ENCODE measurements around the gene ORC4.
"Not testable (repeated sequence)": the region's sequence is repeated elsewhere in the genome, so short reads cannot be mapped to it uniquely, and the experiment has no call there.

Gene ORC4

GRCh38 chr2:148013876-148014275 lies 6.7 kb downstream of the ORC4 start:
- no peaks in the 10 kb centered on the region for H3K27me3 ChIP-seq (ENCODE audit: control insufficient read depth, insufficient read depth, low read length)
- H3K27ac ChIP-seq (ENCODE audit: low read length): no peak overlapping the region
- no peak overlapping the region for H3K9ac ChIP-seq (ENCODE audit: low read length)
- no peak overlapping the region for H3K4me3 ChIP-seq (ENCODE audit: low read length)
- no peaks in the 10 kb centered on the region for H3K9me3 ChIP-seq (ENCODE audit: control insufficient read depth, low read depth, low read length)
- H3K4me1 ChIP-seq (ENCODE audit: control insufficient read depth, low read depth, low read length): peaks cover 6% of the 10 kb centered on the region
- no peaks in the 10 kb centered on the region for H3K36me3 ChIP-seq (ENCODE audit: control insufficient read depth, low read depth, low read length)

- H3K4me1 ChIP-seq (ENCODE audit: control insufficient read depth, low read depth, low read length); H3K9ac ChIP-seq (ENCODE audit: low read length); H3K4me3 ChIP-seq (ENCODE audit: low read length); H3K36me3 ChIP-seq (ENCODE audit: control insufficient read depth, low read depth, low read length); H3K27ac ChIP-seq (ENCODE audit: low read length); H3K27me3 ChIP-seq (ENCODE audit: control insufficient read depth, insufficient read depth, low read length); H3K9me3 ChIP-seq (ENCODE audit: control insufficient read depth, low read depth, low read length): not testable (repeated sequence)
Measured at GRCh38 chr2:148008411-148008810, 12.1 kb downstream of the ORC4 start.

GRCh38 chr2:148007219-148007900 lies 13.2 kb downstream of the ORC4 start:
- H3K27me3 ChIP-seq (ENCODE audit: control insufficient read depth, insufficient read depth, low read length): no peaks in the 10 kb centered on the region

GRCh38 chr2:148006249-148007007 lies 14.1 kb downstream of the ORC4 start:
- Histone ChIP-seq H3K27ac (ENCODE audit: low read length) (no peak overlapping the region), H3K27me3 (ENCODE audit: control insufficient read depth, insufficient read depth, low read length) (no peaks in the 10 kb centered on the region), H3K9ac (ENCODE audit: low read length) (no peak overlapping the region), H3K4me3 (ENCODE audit: low read length) (no peak overlapping the region), H3K9me3 (ENCODE audit: control insufficient read depth, low read depth, low read length) (no peaks in the 10 kb centered on the region), H3K4me1 (ENCODE audit: control insufficient read depth, low read depth, low read length) (peaks cover 8% of the 10 kb centered on the region), H3K36me3 (ENCODE audit: control insufficient read depth, low read depth, low read length) (no peaks in the 10 kb centered on the region)

More at GRCh38 chr2:148007219-148007900, 13.2 kb downstream of the ORC4 start:
- Histone ChIP-seq H3K9ac (ENCODE audit: low read length) (no peak overlapping the region), H3K9me3 (ENCODE audit: control insufficient read depth, low read depth, low read length) (no peaks in the 10 kb centered on the region), H3K27ac (ENCODE audit: low read length) (no peak overlapping the region), H3K36me3 (ENCODE audit: control insufficient read depth, low read depth, low read length) (no peaks in the 10 kb centered on the region), H3K4me3 (ENCODE audit: low read length) (no peak overlapping the region), H3K4me1 (ENCODE audit: control insufficient read depth, low read depth, low read length) (peaks cover 8% of the 10 kb centered on the region)

GRCh38 chr2:148002420-148002819 lies 18.1 kb downstream of the ORC4 start:
- not testable (repeated sequence) for H3K9ac ChIP-seq (ENCODE audit: low read length); H3K4me3 ChIP-seq (ENCODE audit: low read length); H3K9me3 ChIP-seq (ENCODE audit: control insufficient read depth, low read depth, low read length); H3K36me3 ChIP-seq (ENCODE audit: control insufficient read depth, low read depth, low read length); H3K27me3 ChIP-seq (ENCODE audit: control insufficient read depth, insufficient read depth, low read length); H3K27ac ChIP-seq (ENCODE audit: low read length)
- peaks cover 18% of the 10 kb centered on the region for H3K4me1 ChIP-seq (ENCODE audit: control insufficient read depth, low read depth, low read length)

- no peaks in the 10 kb centered on the region for H3K9me3 ChIP-seq (ENCODE audit: control insufficient read depth, low read depth, low read length)
- no peaks in the 10 kb centered on the region for H3K27me3 ChIP-seq (ENCODE audit: control insufficient read depth, insufficient read depth, low read length)
- no peak overlapping the region for H3K4me3 ChIP-seq (ENCODE audit: low read length)
- H3K27ac ChIP-seq (ENCODE audit: low read length): no peak overlapping the region
- H3K4me1 ChIP-seq (ENCODE audit: control insufficient read depth, low read depth, low read length): peaks cover 11% of the 10 kb centered on the region
- H3K9ac ChIP-seq (ENCODE audit: low read length): no peak overlapping the region
- H3K36me3 ChIP-seq (ENCODE audit: control insufficient read depth, low read depth, low read length): peaks cover 4% of the 10 kb centered on the region
Measured at GRCh38 chr2:148000095-148000494, 20.4 kb downstream of the ORC4 start.

- peaks cover 4% of the 10 kb centered on the region for H3K36me3 ChIP-seq (ENCODE audit: control insufficient read depth, low read depth, low read length)
- H3K4me3 ChIP-seq (ENCODE audit: low read length): no peak overlapping the region
- no peaks in the 10 kb centered on the region for H3K27me3 ChIP-seq (ENCODE audit: control insufficient read depth, insufficient read depth, low read length)
- H3K9ac ChIP-seq (ENCODE audit: low read length): no peak overlapping the region
- peaks cover 11% of the 10 kb centered on the region for H3K4me1 ChIP-seq (ENCODE audit: control insufficient read depth, low read depth, low read length)
- no peaks in the 10 kb centered on the region for H3K9me3 ChIP-seq (ENCODE audit: control insufficient read depth, low read depth, low read length)
- H3K27ac ChIP-seq (ENCODE audit: low read length): no peak overlapping the region
Measured at GRCh38 chr2:147999126-147999525, 21.4 kb downstream of the ORC4 start.

- no peak overlapping the region for H3K9ac ChIP-seq (ENCODE audit: low read length)
- H3K36me3 ChIP-seq (ENCODE audit: control insufficient read depth, low read depth, low read length): peaks cover 4% of the 10 kb centered on the region
- no peak overlapping the region for H3K27ac ChIP-seq (ENCODE audit: low read length)
- H3K4me3 ChIP-seq (ENCODE audit: low read length): no peak overlapping the region
- no peaks in the 10 kb centered on the region for H3K27me3 ChIP-seq (ENCODE audit: control insufficient read depth, insufficient read depth, low read length)
- peaks cover 11% of the 10 kb centered on the region for H3K4me1 ChIP-seq (ENCODE audit: control insufficient read depth, low read depth, low read length)
- no peaks in the 10 kb centered on the region for H3K9me3 ChIP-seq (ENCODE audit: control insufficient read depth, low read depth, low read length)
Measured at GRCh38 chr2:147998203-147998602, 22.3 kb downstream of the ORC4 start.

- H3K9me3 ChIP-seq (ENCODE audit: control insufficient read depth, low read depth, low read length): no peaks in the 10 kb centered on the region
- H3K27me3 ChIP-seq (ENCODE audit: control insufficient read depth, insufficient read depth, low read length): no peaks in the 10 kb centered on the region
- peaks cover 4% of the 10 kb centered on the region for H3K36me3 ChIP-seq (ENCODE audit: control insufficient read depth, low read depth, low read length)
- H3K4me1 ChIP-seq (ENCODE audit: control insufficient read depth, low read depth, low read length): peaks cover 11% of the 10 kb centered on the region
- H3K27ac ChIP-seq (ENCODE audit: low read length): no peak overlapping the region
- H3K9ac ChIP-seq (ENCODE audit: low read length): no peak overlapping the region
- no peak overlapping the region for H3K4me3 ChIP-seq (ENCODE audit: low read length)
Measured at GRCh38 chr2:147996828-147997227, 23.7 kb downstream of the ORC4 start.

- H3K9ac ChIP-seq (ENCODE audit: low read length); H3K27ac ChIP-seq (ENCODE audit: low read length); H3K9me3 ChIP-seq (ENCODE audit: control insufficient read depth, low read depth, low read length); H3K27me3 ChIP-seq (ENCODE audit: control insufficient read depth, insufficient read depth, low read length); H3K4me1 ChIP-seq (ENCODE audit: control insufficient read depth, low read depth, low read length); H3K4me3 ChIP-seq (ENCODE audit: low read length); H3K36me3 ChIP-seq (ENCODE audit: control insufficient read depth, low read depth, low read length): not testable (repeated sequence)
Measured at GRCh38 chr2:147994965-147995364, 25.6 kb downstream of the ORC4 start.

- Histone ChIP-seq H3K4me1 (ENCODE audit: control insufficient read depth, low read depth, low read length) (peaks cover 14% of the 10 kb centered on the region), H3K9me3 (ENCODE audit: control insufficient read depth, low read depth, low read length) (no peaks in the 10 kb centered on the region), H3K27ac (ENCODE audit: low read length) (no peak overlapping the region), H3K36me3 (ENCODE audit: control insufficient read depth, low read depth, low read length) (no peaks in the 10 kb centered on the region), H3K4me3 (ENCODE audit: low read length) (no peak overlapping the region), H3K9ac (ENCODE audit: low read length) (no peak overlapping the region), H3K27me3 (ENCODE audit: control insufficient read depth, insufficient read depth, low read length) (no peaks in the 10 kb centered on the region)
Measured at GRCh38 chr2:147989809-147990403, 30.6 kb downstream of the ORC4 start.
